Measurements from ENCODE around the gene SPTAN1. TPM values are rescaled to one million over a fixed set of nuclear protein-coding genes. Genes with fewer than 3 reads are reported as not detected.
"Not testable (repeated sequence)": the region's sequence is repeated elsewhere in the genome, so short reads cannot be mapped to it uniquely, and the experiment has no call there.

Gene SPTAN1
- total RNA-seq, 2 donors from 2014 or later: 294 to 337 TPM

DNA sequence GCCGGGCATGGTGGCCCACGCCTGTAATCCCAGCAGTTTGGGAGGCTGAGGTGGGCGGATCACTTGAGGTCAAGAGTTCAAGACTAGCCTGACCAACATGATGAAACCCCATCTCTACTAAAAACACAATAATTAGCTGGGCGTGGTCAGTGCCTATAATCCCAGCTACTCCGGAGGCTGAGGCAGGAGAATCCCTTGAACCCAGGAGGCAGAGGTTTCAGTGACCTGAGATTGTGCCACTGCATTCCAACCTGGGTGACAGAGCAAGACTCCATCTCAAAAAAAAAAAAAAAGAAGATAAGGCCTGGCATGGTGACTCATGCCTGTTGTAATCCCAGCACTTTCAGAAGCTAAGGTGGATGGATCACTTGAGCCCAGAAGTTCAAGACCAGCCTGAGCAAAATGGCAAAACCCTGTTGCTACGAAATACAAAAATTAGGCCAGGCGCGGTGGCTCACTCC, 114.1 kb downstream of the SPTAN1 start:
- H3K9me3 Mint-ChIP-seq; H3K27ac Mint-ChIP-seq; H3K36me3 Mint-ChIP-seq (ENCODE audit: low read depth); ATAC-seq (replicated peaks); H3K4me1 Mint-ChIP-seq; H3K27me3 Mint-ChIP-seq; H3K4me3 Mint-ChIP-seq: not testable (repeated sequence)

- H3K27me3 Mint-ChIP-seq: no peaks in the 10 kb centered on the region
- H3K36me3 Mint-ChIP-seq (ENCODE audit: low read depth): no peaks in the 10 kb centered on the region
- H3K4me1 Mint-ChIP-seq: no peaks in the 10 kb centered on the region
- H3K4me3 Mint-ChIP-seq: no peak overlapping the region
- ATAC-seq (replicated peaks): no peak
- H3K27ac Mint-ChIP-seq: no peak overlapping the region
- no peaks in the 10 kb centered on the region for H3K9me3 Mint-ChIP-seq
Measured at GRCh38 chr9:128669786-128670185, 117.4 kb downstream of the SPTAN1 start.

DNA sequence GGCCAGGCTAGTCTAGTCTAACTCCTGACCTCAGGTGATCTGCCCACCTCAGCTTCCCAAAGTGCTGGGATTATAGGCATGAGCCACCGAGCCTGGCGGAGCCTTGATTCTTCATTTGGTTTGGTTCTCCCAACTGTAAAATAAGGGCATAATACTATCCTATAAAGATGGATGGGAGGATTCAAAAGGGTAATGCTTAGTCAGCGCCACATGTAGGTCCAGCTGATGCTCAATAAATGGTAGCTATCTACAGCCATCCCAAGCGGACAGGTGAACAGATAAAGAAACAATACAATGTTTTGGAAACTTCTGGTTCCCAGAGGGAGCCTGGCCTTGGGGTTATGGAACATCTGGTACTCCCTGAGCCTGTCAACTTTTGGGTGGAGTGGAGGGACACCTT, 123.0 kb downstream of the SPTAN1 start:
- H3K9me3 Mint-ChIP-seq: no peaks in the 10 kb centered on the region

GRCh38 chr9:128677794-128678193, 125.4 kb downstream of the SPTAN1 start:
- H3K27ac Mint-ChIP-seq: no peak overlapping the region
- no peaks in the 10 kb centered on the region for H3K27me3 Mint-ChIP-seq
- no peaks in the 10 kb centered on the region for H3K9me3 Mint-ChIP-seq
- peaks cover 5% of the 10 kb centered on the region for H3K4me1 Mint-ChIP-seq
- ATAC-seq (replicated peaks): no peak
- no peak overlapping the region for H3K4me3 Mint-ChIP-seq
- H3K36me3 Mint-ChIP-seq (ENCODE audit: low read depth): no peaks in the 10 kb centered on the region

More for the DNA sequence above, 123.0 kb downstream of the SPTAN1 start:
- Mint-ChIP-seq H3K27me3 (no peaks in the 10 kb centered on the region), H3K36me3 (ENCODE audit: low read depth) (no peaks in the 10 kb centered on the region), H3K4me3 (no peak overlapping the region), H3K4me1 (no peaks in the 10 kb centered on the region), H3K27ac (peak overlapping the region; percentile 58)
- ATAC-seq (replicated peaks): no peak

Other genes starting within 250 kb of the SPTAN1 start
- 10 to 100 TPM; 22.6 to 35.2 TPM for gene TRUB2, start 230.1 kb upstream of the SPTAN1 start, total RNA-seq
- 10 to 100 TPM; 30.8 to 44.4 TPM for gene COQ4, start 229.7 kb upstream of the SPTAN1 start, total RNA-seq
- gene SLC27A4, start 212.1 kb upstream of the SPTAN1 start, total RNA-seq: 10 to 100 TPM in 1 of 2 donors, 1 to 10 TPM in 1; 7.7 to 22.3 TPM
- gene URM1, start 181.2 kb upstream of the SPTAN1 start, total RNA-seq: 10 to 100 TPM; 41.4 to 83.5 TPM
- 1 to 10 TPM in 1 of 2 donors, under 1 TPM in 1; 0.56 to 1.7 TPM for gene CERCAM, start 131.7 kb upstream of the SPTAN1 start, total RNA-seq
- gene ODF2, start 96.6 kb upstream of the SPTAN1 start, total RNA-seq: 10 to 100 TPM; 49.4 to 66.2 TPM
- 10 to 100 TPM; 53.6 TPM for gene GLE1, start 47.9 kb upstream of the SPTAN1 start, total RNA-seq
- gene DYNC2I2, start 104.3 kb downstream of the SPTAN1 start, total RNA-seq: 10 to 100 TPM; 29.4 to 39.8 TPM
- 100 to 1,000 TPM; 301 to 598 TPM for gene SET, start 136.6 kb downstream of the SPTAN1 start, total RNA-seq
- gene PKN3, start 149.9 kb downstream of the SPTAN1 start, total RNA-seq: 1 to 10 TPM; 4.1 to 9.1 TPM
- 10 to 100 TPM; 44.8 to 60.9 TPM for gene ZDHHC12, start 171.5 kb downstream of the SPTAN1 start, total RNA-seq
- 10 to 100 TPM; 16.0 to 28.5 TPM for gene ZER1, start 219.3 kb downstream of the SPTAN1 start, total RNA-seq
- gene TBC1D13, start 234.7 kb downstream of the SPTAN1 start, total RNA-seq: 10 to 100 TPM; 18.7 to 24.2 TPM